IMR-90 (cell line): ENCODE results near the gene NSF. TPM values are rescaled to one million over a fixed set of nuclear protein-coding genes. Genes with fewer than 3 reads are reported as not detected.
"Not testable (repeated sequence)": the region's sequence is repeated elsewhere in the genome, so short reads cannot be mapped to it uniquely, and the experiment has no call there.

Source experiments
- ATAC-seq: fragments of 200-7000 bp; cut with Tn5 transposase; 2 replicates; pipeline ENCODE4 v1.9.1; 2020; ENCODE audit warnings: low read depth, mild to moderate bottlenecking, moderate library complexity
- BruUV-seq: library from RNA; stranded (reverse); fragments of 400-500 nt; replicated peaks from 2 replicates; lab custom pipeline; 2021; lab: Mats Ljungman, UMichigan
- CTCF ChIA-PET: fragments of 300-600 bp; formaldehyde crosslinking; extraction: SDS; loops from one replicate; lab custom pipeline; 2021; ENCODE audit warnings: antibody characterized with exemption; lab: Yijun Ruan, JAX
- POLR2A ChIA-PET: fragments of 300-600 bp; sonication (Branson Sonifier 250); formaldehyde crosslinking; loops from one replicate; lab custom pipeline; 2022; ENCODE audit warnings: antibody characterized with exemption; ENCODE audit not compliant: unreplicated experiment; lab: Charles Lee
- DNase-seq: peaks from one replicate; pipeline ENCODE4 v3.0.0; 2013
- H2AFZ ChIP-seq: replicated peaks from 2 replicates; pipeline ENCODE3; 2013; ENCODE audit warnings: low read length, mild to moderate bottlenecking; ENCODE audit not compliant: poor library complexity
- H2AK5ac ChIP-seq: 2 replicates; pipeline ENCODE4 v1.6.1; 2013; ENCODE audit warnings: low read depth, low read length, inconsistent platforms
- H2AK9ac ChIP-seq: replicated peaks from 2 replicates; pipeline ENCODE3; 2013; ENCODE audit warnings: mild to moderate bottlenecking, low read depth, low read length, moderate library complexity; ENCODE audit not compliant: poor library complexity
- H2BK120ac ChIP-seq: 2 replicates; pipeline ENCODE4 v1.6.1; 2013; ENCODE audit warnings: low read depth, low read length, inconsistent platforms
- H2BK15ac ChIP-seq: 3 replicates; pipeline ENCODE4 v1.6.1; 2013; ENCODE audit warnings: low read depth, low read length, inconsistent platforms
- H2BK20ac ChIP-seq: 2 replicates; pipeline ENCODE4 v1.6.1; 2013; ENCODE audit warnings: low read depth, mild to moderate bottlenecking, inconsistent platforms, low read length, moderate library complexity
- H2BK5ac ChIP-seq: 2 replicates; pipeline ENCODE4 v1.6.1; 2013; ENCODE audit warnings: mild to moderate bottlenecking, low read depth, low read length, inconsistent platforms; ENCODE audit not compliant: poor library complexity, severe bottlenecking
- H3K14ac ChIP-seq: replicated peaks from 2 replicates; pipeline ENCODE4 v1.6.1; 2013; ENCODE audit warnings: low read depth, low read length, inconsistent platforms
- H3K18ac ChIP-seq: 2 replicates; pipeline ENCODE4 v1.6.1; 2013; ENCODE audit warnings: low read depth, low read length, control low read depth
- H3K23ac ChIP-seq: 2 replicates; pipeline ENCODE4 v1.6.1; 2013; ENCODE audit warnings: low read depth, low read length, inconsistent platforms
- H3K27ac ChIP-seq: 2 replicates; pipeline ENCODE4 v1.5.1; 2013; ENCODE audit warnings: mild to moderate bottlenecking, control low read depth, low read length; ENCODE audit not compliant: insufficient read depth
- H3K27me3 ChIP-seq: 2 replicates; pipeline ENCODE4 v1.6.1; 2013; ENCODE audit warnings: low read length; ENCODE audit not compliant: control insufficient read depth, insufficient read depth
- H3K36me3 ChIP-seq: 2 replicates; pipeline ENCODE4 v1.6.1; 2013; ENCODE audit warnings: low read length, mixed read lengths; ENCODE audit not compliant: control insufficient read depth, insufficient read depth
- H3K4ac ChIP-seq: 2 replicates; pipeline ENCODE4 v1.6.1; 2013; ENCODE audit warnings: low read depth, low read length, inconsistent platforms
- H3K4me1 ChIP-seq: 2 replicates; pipeline ENCODE4 v1.6.1; 2013; ENCODE audit warnings: low read length, mixed read lengths; ENCODE audit not compliant: control insufficient read depth, insufficient read depth
- H3K4me2 ChIP-seq: 2 replicates; pipeline ENCODE4 v1.6.1; 2013; ENCODE audit warnings: low read depth, mild to moderate bottlenecking, control low read depth, low read length, moderate library complexity
- H3K4me3 ChIP-seq: 2 replicates; pipeline ENCODE4 v1.5.1; 2013; ENCODE audit warnings: low read depth, mild to moderate bottlenecking, control low read depth, low read length, moderate library complexity; ENCODE audit not compliant: insufficient read depth
- H3K56ac ChIP-seq: 2 replicates; pipeline ENCODE4 v1.6.1; 2013; ENCODE audit warnings: low read length, inconsistent platforms; ENCODE audit not compliant: insufficient read depth; ENCODE audit errors: extremely low read depth
- H3K79me1 ChIP-seq, 2 experiments: 2 replicates each; pipeline ENCODE4 v1.6.1; 2013; ENCODE audit warnings: low read length in 2 of 2, inconsistent platforms in 1 of 2, low read depth in 1 of 2
- H3K9ac ChIP-seq: 2 replicates; pipeline ENCODE4 v1.6.1; 2013; ENCODE audit warnings: low read depth, low read length, control low read depth
- H3K9me1 ChIP-seq: 2 replicates; pipeline ENCODE4 v1.6.1; 2013; ENCODE audit warnings: low read length, inconsistent platforms; ENCODE audit not compliant: insufficient read depth
- H3K9me3 ChIP-seq: 2 replicates; pipeline ENCODE4 v1.6.1; 2013; ENCODE audit warnings: low read length; ENCODE audit not compliant: control insufficient read depth, insufficient read depth
- H4K20me1 ChIP-seq: 2 replicates; pipeline ENCODE4 v1.6.1; 2013; ENCODE audit warnings: low read length, inconsistent platforms; ENCODE audit not compliant: insufficient read depth
- H4K5ac ChIP-seq: 2 replicates; pipeline ENCODE4 v1.6.1; 2013; ENCODE audit warnings: mild to moderate bottlenecking, low read depth, low read length, control low read depth
- H4K8ac ChIP-seq, 2 experiments: 2 replicates each; pipeline ENCODE4 v1.6.1; 2013; ENCODE audit warnings: low read depth in 2 of 2, low read length in 2 of 2, control low read depth in 1 of 2, inconsistent platforms in 1 of 2
- H4K91ac ChIP-seq: 2 replicates; pipeline ENCODE4 v1.6.1; 2013; ENCODE audit warnings: low read depth, low read length, inconsistent platforms; ENCODE audit not compliant: insufficient read depth
- WGBS, 2 experiments: methylation state at CpG; one replicate each; pipeline versions ENCODE4 v1.1.5 to v1.1.7; 2013; ENCODE audit warnings: missing lambda C conversion rate in 2 of 2; ENCODE audit not compliant: insufficient read length in 1 of 2; ENCODE audit errors: extremely low coverage in 2 of 2; 5-methylcytosine and 5-hydroxymethylcytosine counted together
- dilution Hi-C: fragments of 300-500 bp; cut with HindIII; formaldehyde crosslinking; loops from one replicate; pipeline ENCODE4 v1.14.3; 2018; ENCODE audit warnings: low sequenced_read_pairs; ENCODE audit not compliant: unreplicated experiment
- in situ Hi-C: fragments of 300-500 bp; cut with MboI; formaldehyde crosslinking; loops from 3 replicates; pipeline ENCODE4 v1.14.3; 2019; ENCODE audit warnings: low sequenced_read_pairs, inconsistent platforms, mixed read lengths
- intact Hi-C: fragments of 100-400 bp; cut with micrococcal nuclease; formaldehyde crosslinking; loops from 2 replicates; pipeline ENCODE4 v1.10.0; 2022
- polyA plus RNA-seq, 3 experiments: library from polyadenylated mRNA; depleted of rRNA; stranded (reverse); fragments of >200 nt; gene quantifications; 2 replicates each; pipeline ENCODE4 v1.2.3, GENCODE V29; 2012; ENCODE audit warnings: low replicate concordance in 1 of 3
- total RNA-seq: library from RNA; depleted of rRNA; stranded (reverse); fragments of >200 nt; gene quantifications from 2 replicates; pipeline ENCODE4 v1.2.3, GENCODE V29; 2012

Gene NSF
- total and polyA plus RNA-seq, 2 of the 4 experiments (the other 2 are of a cell fraction): 38.9 to 110 TPM

DNA sequence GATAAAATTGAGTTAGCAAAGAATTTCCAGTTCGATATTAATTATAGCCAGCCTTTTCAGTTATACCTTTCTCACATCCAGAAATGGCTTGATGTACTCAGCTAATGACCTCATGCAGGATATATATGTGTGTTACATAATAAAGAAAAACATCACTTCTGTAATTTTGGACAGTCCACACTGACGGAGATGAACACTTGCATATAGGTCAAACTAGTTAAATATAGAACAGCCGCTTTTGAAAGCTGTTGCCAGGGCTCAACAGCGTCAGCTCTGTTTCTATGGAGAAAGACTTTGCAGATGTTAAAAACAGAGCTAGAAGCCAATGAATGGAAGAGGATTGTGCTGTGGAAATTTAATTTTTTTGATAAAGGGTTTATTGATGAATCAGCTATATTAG, 94.8 kb downstream of the NSF start:
- H2BK15ac ChIP-seq, H3K18ac ChIP-seq, intact Hi-C loops, H2BK5ac ChIP-seq, H3K4ac ChIP-seq, POLR2A ChIA-PET, BruUV-seq, H2AK9ac ChIP-seq, H3K23ac ChIP-seq, H3K27me3 ChIP-seq, CTCF ChIA-PET, H3K4me1 ChIP-seq, H3K4me2 ChIP-seq, H3K9me3 ChIP-seq, H3K9ac ChIP-seq, in situ Hi-C loops, ATAC-seq, H4K5ac ChIP-seq, H4K91ac ChIP-seq, H3K56ac ChIP-seq, H3K27ac ChIP-seq, H2BK120ac ChIP-seq, H3K4me3 ChIP-seq, H3K14ac ChIP-seq, H3K79me1 ChIP-seq, H3K36me3 ChIP-seq, H2AK5ac ChIP-seq, DNase-seq, H2AFZ ChIP-seq, H3K9me1 ChIP-seq, H4K8ac ChIP-seq, H4K20me1 ChIP-seq, dilution Hi-C loops, H2BK20ac ChIP-seq: not testable (repeated sequence)
- WGBS, 2 experiments: no CpG with 5 or more reads among the region's 4 CpGs

DNA sequence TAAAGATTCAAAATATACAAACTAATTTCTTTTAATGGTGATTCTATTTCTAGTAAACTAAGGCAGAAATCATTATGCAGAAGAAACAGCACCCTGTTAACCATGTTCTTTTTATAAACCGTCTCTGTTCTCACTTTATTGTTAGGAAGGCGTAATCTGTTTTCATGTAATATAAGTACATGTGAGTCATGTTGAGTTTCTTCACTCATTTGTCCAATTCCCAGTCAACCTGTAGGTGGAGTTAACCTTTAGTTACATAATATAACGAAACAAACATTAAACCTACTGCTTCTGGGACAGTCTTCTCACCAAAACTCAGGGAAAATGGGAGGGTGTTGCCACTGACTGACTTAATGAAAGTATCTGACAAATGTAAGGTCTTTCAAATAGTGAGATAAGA, 101.7 kb downstream of the NSF start:
- H2BK20ac ChIP-seq, DNase-seq, H2AFZ ChIP-seq, H3K4ac ChIP-seq, H2AK5ac ChIP-seq, H3K4me3 ChIP-seq, CTCF ChIA-PET, H2BK15ac ChIP-seq, H4K5ac ChIP-seq, H3K18ac ChIP-seq, H3K79me1 ChIP-seq, H3K23ac ChIP-seq, H3K4me1 ChIP-seq, H2BK5ac ChIP-seq, H3K4me2 ChIP-seq, ATAC-seq, dilution Hi-C loops, H3K9ac ChIP-seq, H3K56ac ChIP-seq, H4K8ac ChIP-seq, H3K9me1 ChIP-seq, H4K20me1 ChIP-seq, H3K27ac ChIP-seq, H3K27me3 ChIP-seq, H3K9me3 ChIP-seq, H2AK9ac ChIP-seq, H3K14ac ChIP-seq, H3K36me3 ChIP-seq, H2BK120ac ChIP-seq, intact Hi-C loops, H4K91ac ChIP-seq, POLR2A ChIA-PET, BruUV-seq, in situ Hi-C loops: not testable (repeated sequence)
- WGBS, 2 experiments: no CpG with 5 or more reads among the region's 3 CpGs
